CD4-positive, alpha-beta T cell treated with Interleukin-15 for 4 hours (primary cell): ENCODE results near the gene METTL26.

Experiments
- DNase-seq: peaks from one replicate; pipeline ENCODE4 v3.0.0-alpha.2; 2020; ENCODE audit warnings: low spot score

The METTL26 gene

GRCh38 chr16:638034-638543 is 2.0 kb upstream of the METTL26 start:
- DNase-seq: no peak

- peak; percentile 88 for DNase-seq
Observed at GRCh38 chr16:637081-638018, 1.2 kb upstream of the METTL26 start.

- DNase-seq: no peak
Observed at GRCh38 chr16:635573-636205, 416 bp downstream of the METTL26 start.

GRCh38 chr16:634996-635395 is 1.1 kb downstream of the METTL26 start:
- DNase-seq: no peak

DNA sequence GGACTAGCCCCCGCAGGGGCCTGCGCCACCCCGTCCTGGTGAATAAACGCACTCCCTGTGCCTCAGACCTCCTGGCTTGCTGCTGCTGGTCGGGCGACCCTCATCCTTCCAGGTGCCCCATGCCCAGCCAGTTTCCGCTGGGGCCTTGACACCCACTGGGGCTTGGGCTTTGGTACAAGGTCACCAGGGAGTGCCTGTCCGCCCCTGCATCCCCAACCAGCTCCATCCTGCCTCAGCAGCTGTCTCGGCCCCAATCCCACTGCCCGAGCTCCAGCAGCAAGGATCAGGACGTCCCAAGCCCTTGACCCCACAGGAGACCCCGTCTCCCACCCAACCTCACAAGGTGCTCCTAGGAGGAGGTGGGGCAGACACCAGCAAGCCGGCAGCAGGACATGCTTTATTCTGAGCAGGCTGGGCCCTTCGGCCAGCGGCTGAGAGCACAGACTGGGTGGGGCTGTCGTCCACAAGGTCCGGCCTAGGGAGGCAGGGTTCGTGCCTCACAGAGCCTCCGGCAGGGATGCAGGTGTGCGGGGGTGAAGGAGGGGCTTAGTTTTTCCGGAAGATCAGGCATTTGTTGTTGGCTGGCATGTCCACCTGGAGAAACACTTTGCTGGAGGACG is 1.9 kb downstream of the METTL26 start:
- no peak for DNase-seq

GRCh38 chr16:633336-634050 is 2.6 kb downstream of the METTL26 start:
- no peak for DNase-seq

- no peak for DNase-seq
Observed at GRCh38 chr16:632486-633335, 3.4 kb downstream of the METTL26 start.

GRCh38 chr16:631808-632358 is 4.2 kb downstream of the METTL26 start:
- no peak for DNase-seq

GRCh38 chr16:630815-631405 is 5.2 kb downstream of the METTL26 start, which contains the start of gene WFIKKN1:
WFIKKN1 (plus strand) TSS chr16:630985; CDS start chr16:631254, 269 bp downstream.
- no peak for DNase-seq

GRCh38 chr16:630249-630814 is 5.8 kb downstream of the METTL26 start:
- DNase-seq: no peak

GRCh38 chr16:629833-630248 is 6.3 kb downstream of the METTL26 start:
- no peak for DNase-seq

- DNase-seq: no peak
Observed at GRCh38 chr16:629185-629832, 6.8 kb downstream of the METTL26 start.

- DNase-seq: no peak
Observed at GRCh38 chr16:628321-629061, 7.6 kb downstream of the METTL26 start.

- no peak for DNase-seq
Observed at GRCh38 chr16:627454-628239, 8.5 kb downstream of the METTL26 start.

DNA sequence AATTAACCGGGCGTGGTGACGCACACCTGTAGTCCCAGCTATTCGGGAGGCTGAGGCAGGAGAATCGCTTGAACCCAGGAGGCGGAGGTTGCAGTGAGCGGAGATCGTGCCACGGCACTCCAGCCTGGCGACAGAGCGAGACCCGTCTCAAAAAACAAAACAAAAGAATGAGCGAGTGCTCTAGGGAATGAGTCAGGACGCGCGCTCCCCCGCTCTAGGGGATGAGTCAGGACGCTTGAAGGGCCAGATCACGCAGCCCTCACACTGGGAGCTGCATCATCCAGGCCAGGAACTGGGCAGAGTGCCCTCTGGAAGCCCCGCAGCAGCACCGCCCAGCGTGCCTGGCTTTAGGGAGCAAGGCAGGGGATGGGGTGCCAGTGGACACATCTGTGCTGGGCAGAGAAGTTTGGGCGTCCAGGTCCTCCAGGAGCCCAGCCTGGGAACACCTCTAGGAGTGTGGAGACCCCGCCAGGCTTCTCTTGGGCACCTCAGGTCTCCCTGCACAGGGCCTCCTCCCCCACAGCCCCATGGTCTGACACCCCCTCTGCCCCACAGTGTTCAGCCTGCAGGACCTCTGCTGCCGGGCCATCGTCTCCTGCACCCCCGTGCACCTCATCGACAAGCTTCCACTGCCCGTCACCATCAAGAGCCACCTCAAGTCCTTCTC is 9.2 kb downstream of the METTL26 start:
- no peak for DNase-seq

GRCh38 chr16:625977-626765 is 9.9 kb downstream of the METTL26 start:
- no peak for DNase-seq
